Panc1 (cell line): ENCODE results near the gene MYL2. TPM values are rescaled to one million over a fixed set of nuclear protein-coding genes. Genes with fewer than 3 reads are reported as not detected.

ENCODE experiments used
- ATAC-seq: fragments of 200-7000 bp; cut with Tn5 transposase; 2 replicates; pipeline ENCODE4 v1.9.1; 2020; ENCODE audit warnings: mild to moderate bottlenecking, moderate library complexity
- BruUV-seq: library from RNA; stranded (reverse); fragments of 400-500 nt; replicated peaks from 2 replicates; lab custom pipeline; 2021; lab: Mats Ljungman, UMichigan
- CTCF ChIA-PET: fragments of 300-600 bp; sonication (Branson Sonifier 250); formaldehyde crosslinking; loops from one replicate; lab custom pipeline; 2022; ENCODE audit warnings: antibody characterized with exemption; lab: Charles Lee
- POLR2A ChIA-PET: fragments of 300-600 bp; sonication (Branson Sonifier 250); formaldehyde crosslinking; loops from one replicate; lab custom pipeline; 2022; ENCODE audit warnings: antibody characterized with exemption; lab: Charles Lee
- DNase-seq: peaks from one replicate; pipeline ENCODE4 v3.0.0-alpha.2; 2010; ENCODE audit warnings: low read depth, low spot score
- H3K27ac ChIP-seq: 2 replicates; pipeline ENCODE4 v1.5.1; 2011; ENCODE audit warnings: mild to moderate bottlenecking, low read length, inconsistent platforms
- H3K27me3 ChIP-seq: fragments of 200-500 bp; sonication (Bioruptor generic); 2 replicates; pipeline ENCODE4 v1.6.0; 2014; ENCODE audit warnings: low read length, inconsistent platforms; ENCODE audit not compliant: control insufficient read depth, insufficient read depth
- H3K36me3 ChIP-seq: fragments of 200-500 bp; sonication (Bioruptor generic); 2 replicates; pipeline ENCODE4 v1.5.1; 2014; ENCODE audit warnings: inconsistent platforms, mild to moderate bottlenecking, low read length, moderate library complexity; ENCODE audit not compliant: control insufficient read depth, insufficient read depth
- H3K4me1 ChIP-seq: 2 replicates; pipeline ENCODE4 v1.5.1; 2011; ENCODE audit warnings: inconsistent platforms, mild to moderate bottlenecking, low read length, moderate library complexity; ENCODE audit not compliant: control insufficient read depth, insufficient read depth
- H3K4me3 ChIP-seq, 2 experiments: 2 replicates each; pipeline ENCODE4 v1.5.1; 2011 to 2012; ENCODE audit warnings: low read depth in 2 of 2, low read length in 2 of 2, mild to moderate bottlenecking in 2 of 2, inconsistent platforms in 1 of 2, moderate library complexity in 1 of 2
- H3K9me3 ChIP-seq: fragments of 200-500 bp; sonication (Bioruptor generic); 2 replicates; pipeline ENCODE4 v1.5.1; 2014; ENCODE audit warnings: low read depth, mild to moderate bottlenecking, inconsistent platforms, low read length, moderate library complexity; ENCODE audit not compliant: control insufficient read depth, insufficient read depth
- CTCF ChIP-seq: fragments of 450-650 bp; IDR thresholded peaks from 2 replicates; pipeline ENCODE4 v1.5.1; 2017; ENCODE audit warnings: mild to moderate bottlenecking
- POLR2AphosphoS5 ChIP-seq: IDR thresholded peaks from 2 replicates; pipeline ENCODE4 v1.6.1; 2012; ENCODE audit warnings: mild to moderate bottlenecking, low read depth, low read length, moderate library complexity
- REST ChIP-seq, 2 experiments: IDR thresholded peaks; 2 replicates each; pipeline ENCODE4 v1.6.1; 2011 to 2012; ENCODE audit warnings: low read depth in 2 of 2, control low read depth in 1 of 2, low read length in 1 of 2, mild to moderate bottlenecking in 1 of 2, moderate library complexity in 1 of 2; ENCODE audit not compliant: insufficient read depth in 1 of 2
- SIN3A ChIP-seq: IDR thresholded peaks from 2 replicates; pipeline ENCODE4 v1.6.1; 2012; ENCODE audit warnings: low read depth, mild to moderate bottlenecking, low read length, moderate library complexity, borderline replicate concordance; ENCODE audit not compliant: insufficient read depth
- TCF7L2 ChIP-seq: IDR thresholded peaks from 2 replicates; pipeline ENCODE4 v1.6.1; 2011; ENCODE audit warnings: mild to moderate bottlenecking, low read depth, low read length, inconsistent platforms
- in situ Hi-C: cut with HindIII; loops from 2 replicates; pipeline ENCODE4 v1.10.0; 2016; ENCODE audit warnings: low sequenced_read_pairs, low pct_unique_long_range_greater_than_20kb
- intact Hi-C: fragments of 100-400 bp; cut with micrococcal nuclease; formaldehyde crosslinking; loops from one replicate; pipeline ENCODE4 v1.10.0; 2022; ENCODE audit not compliant: unreplicated experiment
- total RNA-seq: library from RNA; stranded (reverse); gene quantifications from one replicate; pipeline ENCODE4 v1.2.1, GENCODE V29; 2021; ENCODE audit not compliant: unreplicated experiment

Gene MYL2
- total RNA-seq, 1 experiment from 2014 or later: not detected

GRCh38 chr12:110901401-110901800 is 19.0 kb downstream of the MYL2 start:
- no TSS peak for BruUV-seq

GRCh38 chr12:110896559-110896958 is 23.8 kb downstream of the MYL2 start:
- ChIA-PET CTCF (interaction anchor here (1.0 kb wide), 1 partner anchor 36 kb away, joined by 3 read pairs; no protein-coding TSS in a partner anchor), POLR2A (no interaction called here)
- Histone ChIP-seq H3K4me1 (no peaks in the 10 kb centered on the region), H3K27me3 (no peaks in the 10 kb centered on the region), H3K27ac (no peak overlapping the region), H3K4me3 (no peak overlapping the region), H3K9me3 (no peaks in the 10 kb centered on the region), H3K36me3 (no peaks in the 10 kb centered on the region)
- no peak for DNase-seq
- in situ Hi-C loops (no loop called here), intact Hi-C loops (no loop called here)
- no peak for ATAC-seq
- no peak for TF ChIP-seq REST (IDR thresholded peaks at IDR 0.05; ENCODE audit: insufficient read depth in 1 of 2, low read depth in 2 of 2, low read length in 1 of 2)
- TF ChIP-seq POLR2AphosphoS5: no peak
- TF ChIP-seq TCF7L2: no peak
- TF ChIP-seq SIN3A: no peak
- no peak for TF ChIP-seq CTCF
- no TSS peak for BruUV-seq

More at GRCh38 chr12:110901401-110901800, 19.0 kb downstream of the MYL2 start:
- TF ChIP-seq CTCF (no peak), SIN3A (no peak), TCF7L2 (no peak), REST (IDR thresholded peaks at IDR 0.05; ENCODE audit: insufficient read depth in 1 of 2, low read depth in 2 of 2, low read length in 1 of 2) (no peak), POLR2AphosphoS5 (no peak)
- ATAC-seq (no peak), DNase-seq (no peak)
- ChIA-PET POLR2A (no interaction called here), CTCF (no interaction called here)
- intact Hi-C loops: no loop called here
- Histone ChIP-seq H3K27ac (no peak overlapping the region), H3K4me1 (no peaks in the 10 kb centered on the region), H3K27me3 (no peaks in the 10 kb centered on the region), H3K9me3 (no peaks in the 10 kb centered on the region), H3K36me3 (no peaks in the 10 kb centered on the region), H3K4me3 (no peak overlapping the region)
- in situ Hi-C loops: no loop called here
